ENCODE results near the gene ISL2. TPM values are rescaled to one million over a fixed set of nuclear protein-coding genes. Genes with fewer than 3 reads are reported as not detected.

ISL2 gene
- total and polyA plus RNA-seq, 3 experiments from 2014 or later = 0.15 to 0.22 TPM; not detected in 1

DNA sequence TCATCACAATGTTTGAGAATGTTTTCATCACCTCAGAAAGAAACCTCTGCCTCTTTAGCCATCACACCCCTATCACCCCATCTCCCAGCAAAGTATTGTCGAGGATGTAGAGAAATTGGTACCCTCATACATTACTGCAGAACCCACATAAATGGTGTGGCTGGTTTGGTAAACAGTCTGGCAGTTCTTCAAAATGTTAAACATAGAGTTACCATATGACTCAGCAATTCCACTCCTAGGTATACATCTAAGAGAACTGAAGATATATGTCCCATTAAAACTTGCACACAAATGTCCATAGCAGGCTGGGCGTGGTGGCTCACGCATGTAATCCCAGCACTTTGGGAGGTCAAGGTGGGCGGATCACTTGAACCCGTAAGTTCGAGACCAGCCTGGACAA, 16.6 kb upstream of the ISL2 start:
- no peak overlapping the region for H3K27ac Mint-ChIP-seq
- no peaks in the 10 kb centered on the region for H3K4me1 ChIP-seq (ENCODE audit: insufficient read depth, low read length)
- no peaks in the 10 kb centered on the region for H3K36me3 Mint-ChIP-seq
- ChIA-PET POLR2A (no interaction called here), CTCF (no interaction called here)
- peaks cover 28 to 45% of the 10 kb centered on the region in 2 donors for H3K27me3 Mint-ChIP-seq
- no peaks in the 10 kb centered on the region for H3K9me3 Mint-ChIP-seq
- no peak overlapping the region for H3K4me3 ChIP-seq (ENCODE audit: low read length)
- no peak for DNase-seq
- no peaks in the 10 kb centered on the region for H3K9me3 ChIP-seq (ENCODE audit: low read length)
- H3K4me1 Mint-ChIP-seq = no peaks in the 10 kb centered on the region
- no peak overlapping the region for H3K4me3 Mint-ChIP-seq
- H3K36me3 ChIP-seq (ENCODE audit: insufficient read depth, low read length) = no peaks in the 10 kb centered on the region
- H3K27me3 ChIP-seq (ENCODE audit: insufficient read depth, low read length, poor library complexity, severe bottlenecking) = peaks cover 3% of the 10 kb centered on the region
- H3K27ac ChIP-seq (ENCODE audit: low read depth, low read length) = no peak overlapping the region

DNA sequence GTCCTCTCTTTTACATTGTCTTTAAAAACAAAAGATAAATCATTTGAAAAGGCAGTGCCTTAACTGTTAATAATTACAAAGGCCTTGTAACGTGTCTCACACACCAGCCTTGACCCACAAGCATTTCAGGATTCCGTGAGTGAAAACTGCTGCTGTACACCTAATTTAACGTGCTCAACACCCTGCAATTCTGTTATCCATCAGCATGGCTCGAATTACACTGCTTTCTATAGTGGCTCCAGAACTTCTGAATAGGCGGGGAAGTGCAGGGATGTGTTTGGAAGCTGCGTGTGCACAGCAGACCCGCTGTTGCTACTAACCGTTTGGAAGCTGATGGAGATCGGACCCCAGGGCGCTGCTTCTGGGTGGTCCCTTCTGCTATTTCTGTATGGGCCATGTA, 15.4 kb upstream of the ISL2 start:
- H3K9me3 ChIP-seq (ENCODE audit: low read length) = no peaks in the 10 kb centered on the region
- DNase-seq = no peak
- Mint-ChIP-seq H3K4me3 (no peak overlapping the region), H3K9me3 (no peaks in the 10 kb centered on the region), H3K27ac (no peak overlapping the region), H3K27me3 (peaks cover 34 to 56% of the 10 kb centered on the region in 2 donors), H3K4me1 (no peaks in the 10 kb centered on the region), H3K36me3 (no peaks in the 10 kb centered on the region)
- no peaks in the 10 kb centered on the region for H3K36me3 ChIP-seq (ENCODE audit: insufficient read depth, low read length)
- ChIA-PET CTCF (no interaction called here), POLR2A (no interaction called here)
- H3K4me1 ChIP-seq (ENCODE audit: insufficient read depth, low read length) = no peaks in the 10 kb centered on the region
- H3K27me3 ChIP-seq (ENCODE audit: insufficient read depth, low read length, poor library complexity, severe bottlenecking) = peaks cover 9% of the 10 kb centered on the region
- H3K4me3 ChIP-seq (ENCODE audit: low read length) = no peak overlapping the region
- H3K27ac ChIP-seq (ENCODE audit: low read depth, low read length) = no peak overlapping the region

DNA sequence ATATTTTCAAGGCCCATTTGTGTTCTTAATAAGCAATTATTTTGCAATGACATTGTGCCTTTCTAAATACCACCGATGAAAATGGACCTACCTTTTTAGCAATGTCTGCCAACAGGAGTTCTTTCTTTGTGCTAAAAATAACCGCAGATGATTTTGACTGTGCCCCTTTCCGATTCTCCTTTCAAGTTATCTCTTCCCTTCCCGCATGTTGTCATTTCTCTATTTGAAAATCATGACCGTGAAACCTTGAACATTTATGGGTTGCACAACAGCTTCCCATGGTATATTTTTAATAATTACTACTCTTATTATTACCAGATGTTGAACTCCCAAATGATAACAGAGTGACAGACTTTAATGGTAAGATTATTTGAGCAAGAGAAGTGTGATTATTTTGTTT, 15.0 kb upstream of the ISL2 start:
- Mint-ChIP-seq H3K9me3 (no peaks in the 10 kb centered on the region), H3K4me1 (no peaks in the 10 kb centered on the region), H3K4me3 (no peak overlapping the region), H3K27ac (no peak overlapping the region), H3K36me3 (no peaks in the 10 kb centered on the region), H3K27me3 (peaks cover 33 to 57% of the 10 kb centered on the region in 2 donors)
- no peak for DNase-seq
- CTCF ChIA-PET = no interaction called here
- H3K4me1 ChIP-seq (ENCODE audit: insufficient read depth, low read length) = no peaks in the 10 kb centered on the region
- no peaks in the 10 kb centered on the region for H3K36me3 ChIP-seq (ENCODE audit: insufficient read depth, low read length)
- POLR2A ChIA-PET = no interaction called here
- H3K9me3 ChIP-seq (ENCODE audit: low read length) = no peaks in the 10 kb centered on the region
- no peak overlapping the region for H3K27ac ChIP-seq (ENCODE audit: low read depth, low read length)
- H3K4me3 ChIP-seq (ENCODE audit: low read length) = no peak overlapping the region
- peaks cover 9% of the 10 kb centered on the region for H3K27me3 ChIP-seq (ENCODE audit: insufficient read depth, low read length, poor library complexity, severe bottlenecking)

DNA sequence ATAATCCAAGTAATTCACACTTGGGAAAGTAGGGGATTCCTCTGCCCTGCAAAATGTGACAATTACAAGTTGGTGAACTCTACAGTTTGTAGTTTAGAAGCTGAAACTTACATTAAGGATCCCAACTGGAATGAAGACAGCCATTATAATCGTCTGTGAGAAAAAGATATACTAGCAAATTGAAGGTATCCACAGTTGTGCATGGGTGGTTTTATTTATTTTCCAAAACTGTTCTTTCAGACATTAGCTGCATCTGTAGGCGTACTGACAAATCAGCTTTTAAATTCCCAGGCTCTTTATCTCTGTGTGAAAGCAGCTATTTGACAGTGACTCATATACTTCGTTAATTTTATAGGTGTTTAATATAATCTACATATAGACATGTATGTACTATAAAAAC, 12.5 kb upstream of the ISL2 start:
- DNase-seq = no peak
- Histone ChIP-seq H3K27me3 (ENCODE audit: insufficient read depth, low read length, poor library complexity, severe bottlenecking) (peaks cover 9% of the 10 kb centered on the region), H3K4me1 (ENCODE audit: insufficient read depth, low read length) (no peaks in the 10 kb centered on the region), H3K4me3 (ENCODE audit: low read length) (no peak overlapping the region), H3K27ac (ENCODE audit: low read depth, low read length) (no peak overlapping the region), H3K36me3 (ENCODE audit: insufficient read depth, low read length) (no peaks in the 10 kb centered on the region), H3K9me3 (ENCODE audit: low read length) (no peaks in the 10 kb centered on the region)
- Mint-ChIP-seq H3K4me3 (no peak overlapping the region), H3K27me3 (peaks cover 38 to 60% of the 10 kb centered on the region in 2 donors), H3K27ac (no peak overlapping the region), H3K36me3 (peaks cover 0 to 4% (median 0%) of the 10 kb centered on the region in 3 donors), H3K4me1 (no peaks in the 10 kb centered on the region), H3K9me3 (no peaks in the 10 kb centered on the region)
- ChIA-PET CTCF (no interaction called here), POLR2A (no interaction called here)

DNA sequence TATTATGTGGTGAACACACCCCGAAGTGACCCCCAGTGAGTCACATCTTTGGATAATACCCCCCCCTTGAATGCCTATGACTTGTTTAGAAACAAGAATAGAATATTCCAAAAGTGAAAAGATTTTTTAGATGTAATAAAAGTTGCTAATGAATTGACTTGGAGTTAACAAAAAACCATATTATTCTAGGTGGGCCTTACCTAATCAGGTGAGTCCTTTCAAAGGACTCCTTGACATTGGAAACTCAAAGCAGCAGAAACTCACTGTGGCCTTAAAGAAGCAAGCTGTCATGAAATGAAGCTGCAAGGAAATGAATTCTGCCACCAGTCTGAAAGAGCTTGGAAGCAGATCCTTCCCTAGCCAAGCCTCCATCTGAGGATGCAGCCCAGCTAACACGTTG, 10.9 kb upstream of the ISL2 start:
- CTCF ChIA-PET = no interaction called here
- H3K27me3 ChIP-seq (ENCODE audit: insufficient read depth, low read length, poor library complexity, severe bottlenecking) = peaks cover 9% of the 10 kb centered on the region
- no peaks in the 10 kb centered on the region for H3K4me1 ChIP-seq (ENCODE audit: insufficient read depth, low read length)
- H3K9me3 ChIP-seq (ENCODE audit: low read length) = no peaks in the 10 kb centered on the region
- Mint-ChIP-seq H3K9me3 (no peaks in the 10 kb centered on the region), H3K4me3 (no peak overlapping the region), H3K4me1 (no peaks in the 10 kb centered on the region), H3K27me3 (peaks cover 41 to 66% of the 10 kb centered on the region in 2 donors), H3K27ac (no peak overlapping the region), H3K36me3 (peaks cover 0 to 4% (median 0%) of the 10 kb centered on the region in 3 donors)
- H3K27ac ChIP-seq (ENCODE audit: low read depth, low read length) = no peak overlapping the region
- H3K4me3 ChIP-seq (ENCODE audit: low read length) = no peak overlapping the region
- no peak for DNase-seq
- no peaks in the 10 kb centered on the region for H3K36me3 ChIP-seq (ENCODE audit: insufficient read depth, low read length)
- POLR2A ChIA-PET = no interaction called here

DNA sequence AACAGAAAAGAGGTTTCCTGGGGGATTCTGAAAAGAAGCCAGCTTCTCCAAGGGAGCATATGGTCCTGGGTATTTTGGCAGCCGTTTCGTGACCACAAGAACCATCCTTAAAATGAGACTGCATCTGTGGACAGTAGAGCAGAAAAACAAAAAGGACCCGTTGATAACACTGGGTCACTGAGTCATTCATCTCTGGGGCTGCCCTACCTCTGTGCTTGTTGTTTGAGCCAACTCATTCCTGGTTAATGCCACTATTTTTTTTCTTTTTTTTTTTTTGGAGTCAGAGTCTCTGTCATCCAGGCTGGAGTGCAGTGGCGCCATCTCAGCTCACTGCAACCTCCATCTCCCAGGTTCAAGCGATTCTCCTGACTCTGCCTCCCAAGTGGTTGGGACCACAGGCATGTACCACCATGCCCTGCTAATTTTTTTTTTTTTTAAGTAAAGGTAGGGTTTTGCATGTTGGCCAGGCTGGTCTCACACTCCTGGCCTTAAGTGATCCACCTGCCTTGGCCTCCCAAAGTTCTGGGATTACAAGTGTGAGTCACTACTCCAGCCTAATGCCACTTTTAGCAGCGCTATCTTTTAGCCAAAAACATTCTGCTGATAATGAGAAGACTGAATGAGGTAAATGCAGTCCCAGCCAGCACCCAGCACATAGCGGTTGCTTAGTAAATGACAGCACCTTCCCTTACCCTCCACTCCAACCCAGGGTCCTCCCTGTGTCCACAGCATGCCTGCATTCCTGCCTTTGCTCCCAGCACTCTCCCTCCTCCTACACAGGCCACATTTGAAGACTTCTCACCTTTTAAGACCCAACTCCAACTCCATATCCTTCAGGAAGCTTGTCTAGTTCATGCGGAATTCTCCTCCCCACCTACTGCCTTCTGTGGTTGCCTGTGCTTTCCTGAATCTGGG, 9.1 kb upstream of the ISL2 start:
- Histone ChIP-seq H3K4me1 (ENCODE audit: insufficient read depth, low read length) (no peaks in the 10 kb centered on the region), H3K4me3 (ENCODE audit: low read length) (no peak overlapping the region), H3K27ac (ENCODE audit: low read depth, low read length) (no peak overlapping the region), H3K36me3 (ENCODE audit: insufficient read depth, low read length) (no peaks in the 10 kb centered on the region), H3K27me3 (ENCODE audit: insufficient read depth, low read length, poor library complexity, severe bottlenecking) (peaks cover 9% of the 10 kb centered on the region), H3K9me3 (ENCODE audit: low read length) (no peaks in the 10 kb centered on the region)
- DNase-seq = no peak
- ChIA-PET POLR2A (no interaction called here), CTCF (no interaction called here)
- Mint-ChIP-seq H3K9me3 (no peaks in the 10 kb centered on the region), H3K27me3 (peaks cover 42 to 69% of the 10 kb centered on the region in 2 donors), H3K4me1 (no peaks in the 10 kb centered on the region), H3K27ac (no peak overlapping the region), H3K4me3 (no peak overlapping the region), H3K36me3 (peaks cover 0 to 4% (median 0%) of the 10 kb centered on the region in 3 donors)

DNA sequence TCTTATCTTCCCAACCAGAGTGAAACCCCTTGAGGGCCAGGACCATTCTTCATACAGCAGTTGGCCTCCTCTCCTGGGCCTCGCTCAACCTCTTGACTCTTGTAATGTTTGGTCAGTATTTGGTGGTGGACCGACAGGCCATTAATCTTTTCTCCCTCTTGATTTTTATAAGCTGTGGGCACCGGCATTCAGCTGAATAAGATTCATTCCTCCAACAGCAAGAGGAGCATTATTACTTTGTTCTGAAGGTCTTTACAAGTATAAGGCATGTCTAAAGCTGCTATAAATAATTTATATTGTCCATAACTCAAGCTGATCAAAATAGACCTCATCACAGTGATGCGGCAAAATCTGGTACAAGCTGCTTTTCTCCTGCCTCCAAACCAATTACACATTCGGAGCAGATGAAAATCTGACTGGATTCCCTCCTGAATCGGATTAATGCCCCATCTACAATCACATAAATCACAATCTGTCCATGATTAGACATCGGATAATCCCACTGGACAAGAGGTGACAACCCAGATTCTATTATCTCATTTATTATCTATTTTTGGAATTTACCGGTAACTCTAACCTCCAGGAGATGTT, 8.4 kb upstream of the ISL2 start:
- DNase-seq = no peak
- no peaks in the 10 kb centered on the region for H3K9me3 ChIP-seq (ENCODE audit: low read length)
- H3K27me3 ChIP-seq (ENCODE audit: insufficient read depth, low read length, poor library complexity, severe bottlenecking) = peaks cover 9% of the 10 kb centered on the region
- Mint-ChIP-seq H3K27me3 (peaks cover 44 to 70% of the 10 kb centered on the region in 2 donors), H3K9me3 (no peaks in the 10 kb centered on the region), H3K36me3 (peaks cover 0 to 4% (median 1%) of the 10 kb centered on the region in 3 donors), H3K4me1 (no peaks in the 10 kb centered on the region), H3K27ac (no peak overlapping the region), H3K4me3 (no peak overlapping the region)
- ChIA-PET POLR2A (no interaction called here), CTCF (no interaction called here)
- H3K36me3 ChIP-seq (ENCODE audit: insufficient read depth, low read length) = no peaks in the 10 kb centered on the region
- H3K4me1 ChIP-seq (ENCODE audit: insufficient read depth, low read length) = no peaks in the 10 kb centered on the region
- H3K27ac ChIP-seq (ENCODE audit: low read depth, low read length) = no peak overlapping the region
- H3K4me3 ChIP-seq (ENCODE audit: low read length) = no peak overlapping the region

DNA sequence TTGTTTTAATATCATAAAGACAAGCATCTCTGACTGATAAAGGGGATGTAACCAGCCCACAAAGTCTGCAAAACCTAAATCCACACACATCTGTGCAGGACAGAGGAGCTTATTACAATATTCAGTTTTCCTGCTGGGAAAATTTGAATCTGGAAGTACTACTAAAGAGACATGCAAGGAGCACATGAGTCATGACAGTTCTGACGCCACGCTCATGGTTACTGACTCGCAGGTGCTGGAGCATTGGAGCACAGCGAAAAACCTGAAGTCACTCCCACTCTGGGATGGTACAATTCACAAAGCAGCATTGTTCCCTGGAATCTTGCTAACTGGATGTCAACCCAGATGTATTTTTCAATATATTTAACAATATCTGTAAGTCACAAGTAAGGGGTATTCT, 7.6 kb upstream of the ISL2 start:
- H3K4me3 Mint-ChIP-seq = no peak overlapping the region
- Histone ChIP-seq H3K36me3 (ENCODE audit: insufficient read depth, low read length) (no peaks in the 10 kb centered on the region), H3K27me3 (ENCODE audit: insufficient read depth, low read length, poor library complexity, severe bottlenecking) (peaks cover 9% of the 10 kb centered on the region), H3K4me3 (ENCODE audit: low read length) (no peak overlapping the region), H3K27ac (ENCODE audit: low read depth, low read length) (no peak overlapping the region), H3K9me3 (ENCODE audit: low read length) (no peaks in the 10 kb centered on the region), H3K4me1 (ENCODE audit: insufficient read depth, low read length) (no peaks in the 10 kb centered on the region)
- no peak for DNase-seq
- peaks cover 0 to 4% (median 1%) of the 10 kb centered on the region in 3 donors for H3K36me3 Mint-ChIP-seq
- H3K27ac Mint-ChIP-seq = no peak overlapping the region
- peaks cover 50 to 72% of the 10 kb centered on the region in 2 donors for H3K27me3 Mint-ChIP-seq
- ChIA-PET POLR2A (no interaction called here), CTCF (no interaction called here)
- H3K9me3 Mint-ChIP-seq = no peaks in the 10 kb centered on the region
- H3K4me1 Mint-ChIP-seq = peaks cover 0 to under 1% (median under 1%) of the 10 kb centered on the region in 3 donors

Data from CD8-positive, alpha-beta memory T cell (primary cell).